GM21737 (cell line): Measurements from ENCODE around the gene ACP4.

Source experiments
- ATAC-seq: cut with Tn5 transposase; IDR thresholded peaks from one replicate; pipeline ENCODE4 v1.9.1; 2021; ENCODE audit warnings: mild to moderate bottlenecking, moderate library complexity; ENCODE audit not compliant: unreplicated experiment

The ACP4 gene

GRCh38 chr19:50839712-50840655, 49.8 kb downstream of the ACP4 start:
- ATAC-seq, result no peak

GRCh38 chr19:50842130-50842529, 51.9 kb downstream of the ACP4 start:
- no peak for ATAC-seq

GRCh38 chr19:50843205-50843604, 53.0 kb downstream of the ACP4 start:
- ATAC-seq, result no peak

- no peak for ATAC-seq
These were observed 53.5 kb downstream of the ACP4 start for GRCh38 chr19:50843701-50844221.

GRCh38 chr19:50844296-50844935, 54.2 kb downstream of the ACP4 start:
- ATAC-seq, result no peak
